K562 (cell line): Measurements from ENCODE around the gene ST8SIA4. TPM values are rescaled to one million over a fixed set of nuclear protein-coding genes. Genes with fewer than 3 reads are reported as not detected.

Experiments
- ATAC-seq: fragments of 200-7000 bp; cut with Tn5 transposase; 3 replicates; pipeline ENCODE4 v1.9.1; 2020; ENCODE audit warnings: moderate library complexity
- BruUV-seq: library from RNA; stranded (reverse); fragments of 400-500 nt; replicated peaks from 2 replicates; lab custom pipeline; 2021; lab: Mats Ljungman, UMichigan
- CTCF ChIA-PET: fragments of 300-600 bp; formaldehyde crosslinking; extraction: SDS; loops from one replicate; lab custom pipeline; 2021; ENCODE audit warnings: low intra/inter-chr PET ratio; lab: Yijun Ruan, JAX
- POLR2A ChIA-PET: fragments of 300-600, 350-650 bp; sonication (Branson Sonifier 250); formaldehyde crosslinking; extraction: SDS; loops from one replicate; lab custom pipeline; 2021; ENCODE audit warnings: antibody characterized with exemption, inconsistent platforms; lab: Yijun Ruan, JAX
- DNase-seq, 4 experiments: peaks; one replicate each; pipeline versions ENCODE4 v3.0.0 to v3.0.0-alpha.2; 2011 to 2018; ENCODE audit warnings: low spot score in 3 of 4, mixed read lengths in 3 of 4; ENCODE audit errors: extremely low read depth in 1 of 4
- FAIRE-seq: peaks from 2 replicates; lab custom pipeline; 2011; peaks lifted over from hg19 to GRCh38; lab: Jason Lieb, UNC
- H2AFZ ChIP-seq: 2 replicates; pipeline ENCODE4 v1.6.0; 2011; ENCODE audit warnings: low read depth, low read length, control low read depth, inconsistent platforms
- H3K27ac ChIP-seq: fragments of 200-600 bp; 3 replicates; pipeline ENCODE4 v1.8.0; 2011; ENCODE audit warnings: low read depth, mild to moderate bottlenecking, control low read depth, inconsistent platforms, low read length, moderate library complexity, mixed read lengths; ENCODE audit errors: extremely low read depth
- H3K27me3 ChIP-seq, 2 experiments: fragments of 300-600 bp in 1 of 2; 2 replicates in 1 of 2; 3 replicates in 1 of 2; pipeline versions ENCODE4 v1.6.0 to v1.8.0; 2011; ENCODE audit warnings: inconsistent platforms in 2 of 2, low read length in 2 of 2, mild to moderate bottlenecking in 1 of 2, mixed read lengths in 1 of 2, moderate library complexity in 1 of 2; ENCODE audit not compliant: control insufficient read depth in 2 of 2, insufficient read depth in 2 of 2
- H3K36me3 ChIP-seq: fragments of 300-600 bp; 3 replicates; pipeline ENCODE4 v1.8.0; 2011; ENCODE audit warnings: mild to moderate bottlenecking, low read length, inconsistent platforms; ENCODE audit not compliant: control insufficient read depth, insufficient read depth
- H3K4me1 ChIP-seq, 2 experiments: fragments of 200-600 bp in 1 of 2; replicated peaks in 1 of 2; 2 replicates in 1 of 2; 3 replicates in 1 of 2; pipeline versions ENCODE4 v1.5.1 to v1.8.0; 2011; ENCODE audit warnings: inconsistent platforms in 2 of 2, low read length in 2 of 2, mild to moderate bottlenecking in 1 of 2, mixed read lengths in 1 of 2, moderate library complexity in 1 of 2; ENCODE audit not compliant: control insufficient read depth in 2 of 2, insufficient read depth in 2 of 2
- H3K4me2 ChIP-seq: 2 replicates; pipeline ENCODE4 v1.6.1; 2011; ENCODE audit warnings: low read length, control low read depth, inconsistent platforms, mixed read lengths; ENCODE audit not compliant: insufficient read depth
- H3K4me3 ChIP-seq: fragments of 200-600 bp; sonication (generic), shearing (Covaris generic); 2 replicates; pipeline ENCODE4 v1.5.1; 2016; ENCODE audit warnings: control low read depth, inconsistent platforms
- H3K79me2 ChIP-seq: fragments of 200-600 bp; 3 replicates; pipeline ENCODE4 v1.8.0; 2011; ENCODE audit warnings: low read length, inconsistent platforms; ENCODE audit not compliant: control insufficient read depth, insufficient read depth
- H3K9ac ChIP-seq, 2 experiments: 2 replicates each; pipeline versions ENCODE4 v1.6.0 to v1.6.1; 2011; ENCODE audit warnings: low read depth in 2 of 2, low read length in 2 of 2, control low read depth in 1 of 2, inconsistent platforms in 1 of 2, mild to moderate bottlenecking in 1 of 2, mixed read lengths in 1 of 2; ENCODE audit not compliant: insufficient read depth in 1 of 2
- H3K9me1 ChIP-seq: one replicate; pipeline ENCODE4 v1.6.0; 2011; ENCODE audit warnings: inconsistent platforms, mild to moderate bottlenecking, low read length, moderate library complexity; ENCODE audit not compliant: control insufficient read depth, insufficient read depth
- H3K9me3 ChIP-seq: replicated peaks from 2 replicates; pipeline ENCODE4 v1.5.1; 2011; ENCODE audit warnings: low read depth, low read length, inconsistent platforms; ENCODE audit not compliant: control insufficient read depth, insufficient read depth
- H4K20me1 ChIP-seq: replicated peaks from 2 replicates; pipeline ENCODE4 v1.6.1; 2011; ENCODE audit warnings: low read length, inconsistent platforms, mixed read lengths; ENCODE audit not compliant: control insufficient read depth, insufficient read depth
- NFRKB ChIP-seq: fragments of 450-650 bp; IDR thresholded peaks from 2 replicates; pipeline ENCODE4 v1.6.1; 2016; ENCODE audit warnings: low read depth
- NUFIP1 ChIP-seq: fragments of 450-650 bp; IDR thresholded peaks from 2 replicates; pipeline ENCODE4 v1.6.1; 2018; ENCODE audit not compliant: partially characterized antibody
- RCOR1 ChIP-seq, 2 experiments: IDR thresholded peaks; 2 replicates each; pipeline ENCODE4 v1.6.1; 2012; ENCODE audit warnings: low read depth in 2 of 2, low read length in 2 of 2, borderline replicate concordance in 1 of 2, improper control_type of control experiment in 1 of 2
- SP1 ChIP-seq: sonication (generic); formaldehyde crosslinking; IDR thresholded peaks from 2 replicates; pipeline ENCODE4 v1.8.1; 2022; ENCODE audit warnings: mild to moderate bottlenecking, missing genetic modification reagents
- SRSF3 ChIP-seq: fragments of 200-400 bp; formaldehyde crosslinking; IDR thresholded peaks from 2 replicates; pipeline ENCODE4 v1.6.1; 2016; ENCODE audit warnings: mild to moderate bottlenecking, low read length, moderate library complexity; ENCODE audit not compliant: insufficient read depth
- STAT6 ChIP-seq: sonication (generic); formaldehyde crosslinking; IDR thresholded peaks from 2 replicates; pipeline ENCODE4 v1.8.1; 2023; ENCODE audit warnings: mild to moderate bottlenecking, missing genetic modification reagents
- ZNF274 ChIP-seq: IDR thresholded peaks from 2 replicates; pipeline ENCODE4 v1.6.1; 2011; ENCODE audit warnings: low read depth, mild to moderate bottlenecking, low read length, moderate library complexity, borderline replicate concordance
- WGBS: fragments of 100-300 bp; shearing (Covaris generic); methylation state at CpG from one replicate; pipeline ENCODE4 v1.1.6; 2016; ENCODE audit warnings: low coverage, mixed read lengths; ENCODE audit not compliant: insufficient coverage; ENCODE audit errors: missing lambda C conversion rate; 5-methylcytosine and 5-hydroxymethylcytosine counted together
- in situ Hi-C: fragments of 300-500 bp; cut with MboI; formaldehyde crosslinking; loops from 4 replicates; pipeline ENCODE4 v1.15.0; 2018; ENCODE audit warnings: inconsistent platforms, mixed read lengths
- intact Hi-C: fragments of 100-400 bp; cut with micrococcal nuclease; formaldehyde crosslinking; loops from 2 replicates; pipeline ENCODE4 v1.14.2; 2022
- polyA plus RNA-seq, 8 experiments: library from polyadenylated mRNA; depleted of rRNA in 4 of 8; stranded (reverse) in 5 of 8; unstranded in 3 of 8; fragments of >200 nt; fragmentation: Nextera tagmentation in 2 of 8; fragmentation: Illumina TruSeq in 1 of 8; extraction: Ambion mirVana in 2 of 8; extraction: Trizol in 1 of 8; gene quantifications; 2 replicates each; pipeline versions ENCODE4 v1.2.1 to v1.2.3, GENCODE V29; 2011 to 2014; ENCODE audit warnings: inconsistent platforms in 1 of 8, missing spikeins in 1 of 8
- total RNA-seq, 7 experiments: library from RNA; depleted of rRNA in 6 of 7; stranded (reverse); fragments of >200 nt in 6 of 7; fragmentation: Illumina TruSeq in 2 of 7; extraction: Trizol in 2 of 7; gene quantifications; 2 replicates each; pipeline versions ENCODE4 v1.2.1 to v1.2.3, GENCODE V29; 2011 to 2021; ENCODE audit warnings: low replicate concordance in 1 of 7

Gene ST8SIA4
- total and polyA plus RNA-seq, 9 of the 15 experiments (the other 6 are each of a cell fraction or from before 2014, with no cell fraction given), result 0.22 to 2.0 (median 0.54) TPM

GRCh38 chr5:100818340-100818739 lies 84.7 kb downstream of the ST8SIA4 start (continued):
- TF ChIP-seq RCOR1 (IDR thresholded peaks at IDR 0.05; ENCODE audit: borderline replicate concordance in 1 of 2, low read depth in 2 of 2, low read length in 2 of 2) (no peak), SP1 (CRISPR knock-in tag) (no peak), STAT6 (no peak)

- ATAC-seq, result no peak
- Histone ChIP-seq H3K4me1 (no peaks in the 10 kb centered on the region), H4K20me1 (no peaks in the 10 kb centered on the region), H2AFZ (no peak overlapping the region), H3K27ac (no peak overlapping the region), H3K36me3 (no peaks in the 10 kb centered on the region), H3K4me3 (no peak overlapping the region)
- TF ChIP-seq NUFIP1 (no peak), ZNF274 (no peak), NFRKB (no peak), SRSF3 (no peak)
- TF ChIP-seq, all 486 proteins: peak for 0
- in situ Hi-C loops (no loop called here), intact Hi-C loops (no loop called here)
- H3K27me3 ChIP-seq, result no peaks in the 10 kb centered on the region
- 13% methylated on average over 2 of the region's 2 CpGs for WGBS
- no peak for FAIRE-seq
- no peaks in the 10 kb centered on the region for H3K9me1 ChIP-seq
- no peaks in the 10 kb centered on the region for H3K9me3 ChIP-seq
- CTCF ChIA-PET, result no interaction called here
- H3K9ac ChIP-seq, result no peak overlapping the region
- no TSS peak for BruUV-seq
- H3K4me2 ChIP-seq, result no peak overlapping the region
- DNase-seq, result no peak
- H3K79me2 ChIP-seq, result no peaks in the 10 kb centered on the region
- POLR2A ChIA-PET, result interaction anchor here (1.2 kb wide), 1 partner anchor 15 kb away, joined by 4 read pairs; no protein-coding TSS in a partner anchor
These were observed 99.7 kb downstream of the ST8SIA4 start for GRCh38 chr5:100803397-100803796.
